SK-N-MC (cell line): ENCODE measurements around the gene ELN.
A peak's percentile ranks its signal among the peaks of the same experiment; 100 is the strongest.
"Not testable (repeated sequence)": the region's sequence is repeated elsewhere in the genome, so short reads cannot be mapped to it uniquely, and the experiment has no call there.

ENCODE experiments used
- DNase-seq: peaks from one replicate; pipeline ENCODE4 v3.0.0-alpha.2; 2011; ENCODE audit warnings: low read depth, low spot score
- H3K27ac ChIP-seq: fragments of 200-600 bp; sonication (generic); 2 replicates; pipeline ENCODE4 v1.5.1; 2016; ENCODE audit warnings: mixed run types
- H3K36me3 ChIP-seq: fragments of 200-600 bp; sonication (generic); 2 replicates; pipeline ENCODE4 v1.6.1; 2017; ENCODE audit warnings: antibody characterized with exemption, low read length, mixed read lengths; ENCODE audit not compliant: insufficient read depth
- H3K4me3 ChIP-seq: fragments of 200-600 bp; sonication (generic); 2 replicates; pipeline ENCODE4 v1.5.1; 2016
- H3K9ac ChIP-seq: fragments of 200-600 bp; sonication (generic); 2 replicates; pipeline ENCODE4 v1.8.0; 2017; ENCODE audit warnings: mixed run types, mixed read lengths; ENCODE audit not compliant: insufficient read length
- H3K9me3 ChIP-seq: fragments of 200-600 bp; sonication (generic); 2 replicates; pipeline ENCODE4 v1.6.1; 2017; ENCODE audit warnings: low read depth, mild to moderate bottlenecking, antibody characterized with exemption, low read length, moderate library complexity, mixed read lengths
- EZH2 ChIP-seq: fragments of 200-600 bp; sonication (generic); IDR thresholded peaks from one replicate; pipeline ENCODE4 v1.6.1; 2017; ENCODE audit warnings: antibody characterized with exemption
- FOXP2 ChIP-seq: optimal IDR thresholded peaks from 2 replicates; pipeline ENCODE3; 2011; ENCODE audit warnings: mild to moderate bottlenecking, moderate library complexity; ENCODE audit not compliant: insufficient read depth; ENCODE audit errors: extremely low read length, control extremely low read depth
- POLR2AphosphoS5 ChIP-seq: IDR thresholded peaks from 2 replicates; pipeline ENCODE4 v1.6.1; 2012; ENCODE audit warnings: mild to moderate bottlenecking, low read depth, low read length, borderline replicate concordance

ELN gene

GRCh38 chr7:74027683-74028320 is at the start of gene ELN:
ELN (plus strand) TSS chr7:74028173; CDS start chr7:74028188, 15 bp downstream.
- no peaks in the 10 kb centered on the region for H3K36me3 ChIP-seq
- TF ChIP-seq EZH2 = no peak
- TF ChIP-seq POLR2AphosphoS5 = no peak
- TF ChIP-seq FOXP2 = no peak
- H3K9me3 ChIP-seq = no peaks in the 10 kb centered on the region
- no peak for DNase-seq
- peak within 1 kb of the TSS; percentile 70 for H3K4me3 ChIP-seq
- H3K9ac ChIP-seq = peak within 1 kb of the TSS; percentile 33
- H3K27ac ChIP-seq = 0 out of 2 replicates have a peak within 1 kb of the TSS, but pooled peaks have one; percentile 54

- H3K27ac ChIP-seq = no peak overlapping the region
- DNase-seq = no peak
- H3K9ac ChIP-seq = no peak overlapping the region
- H3K36me3 ChIP-seq = no peaks in the 10 kb centered on the region
- TF ChIP-seq POLR2AphosphoS5 = no peak
- TF ChIP-seq FOXP2 = no peak
- no peak for TF ChIP-seq EZH2
- H3K9me3 ChIP-seq = no peaks in the 10 kb centered on the region
- H3K4me3 ChIP-seq = no peak overlapping the region
Observed at GRCh38 chr7:73978661-73979563, 49.1 kb upstream of the ELN start.

GRCh38 chr7:73979656-73980055 is 48.3 kb upstream of the ELN start:
- H3K9me3 ChIP-seq, H3K9ac ChIP-seq, DNase-seq, H3K4me3 ChIP-seq, H3K36me3 ChIP-seq, H3K27ac ChIP-seq: not testable (repeated sequence)

- Histone ChIP-seq H3K9me3 (no peaks in the 10 kb centered on the region), H3K27ac (no peak overlapping the region), H3K4me3 (no peak overlapping the region), H3K36me3 (no peaks in the 10 kb centered on the region), H3K9ac (no peak overlapping the region)
- TF ChIP-seq POLR2AphosphoS5 (no peak), EZH2 (no peak), FOXP2 (no peak)
- DNase-seq = no peak
Observed at GRCh38 chr7:73980206-73980605, 47.8 kb upstream of the ELN start.

- no peak overlapping the region for H3K27ac ChIP-seq
- no peak overlapping the region for H3K4me3 ChIP-seq
- no peaks in the 10 kb centered on the region for H3K36me3 ChIP-seq
- DNase-seq = no peak
- H3K9me3 ChIP-seq = no peaks in the 10 kb centered on the region
- H3K9ac ChIP-seq = no peak overlapping the region
- TF ChIP-seq EZH2 (no peak), FOXP2 (no peak), POLR2AphosphoS5 (no peak)
Observed at GRCh38 chr7:73981933-73982332, 46.0 kb upstream of the ELN start.

GRCh38 chr7:73983437-73984164 is 44.4 kb upstream of the ELN start:
- H3K27ac ChIP-seq = no peak overlapping the region
- TF ChIP-seq EZH2 = no peak
- TF ChIP-seq FOXP2 = no peak
- TF ChIP-seq POLR2AphosphoS5 = no peak
- no peaks in the 10 kb centered on the region for H3K9me3 ChIP-seq
- no peak overlapping the region for H3K9ac ChIP-seq
- no peaks in the 10 kb centered on the region for H3K36me3 ChIP-seq
- H3K4me3 ChIP-seq = no peak overlapping the region
- DNase-seq = no peak

GRCh38 chr7:73984481-73985205 is 43.3 kb upstream of the ELN start:
- no peak for DNase-seq
- Histone ChIP-seq H3K9ac (no peak overlapping the region), H3K4me3 (no peak overlapping the region), H3K36me3 (no peaks in the 10 kb centered on the region), H3K9me3 (no peaks in the 10 kb centered on the region), H3K27ac (no peak overlapping the region)
- TF ChIP-seq POLR2AphosphoS5 (no peak), FOXP2 (no peak), EZH2 (no peak)

GRCh38 chr7:73985737-73986141 is 42.2 kb upstream of the ELN start:
- H3K27ac ChIP-seq = no peak overlapping the region
- no peak overlapping the region for H3K9ac ChIP-seq
- TF ChIP-seq FOXP2 = no peak
- TF ChIP-seq POLR2AphosphoS5 = no peak
- TF ChIP-seq EZH2 = no peak
- H3K9me3 ChIP-seq = no peaks in the 10 kb centered on the region
- H3K4me3 ChIP-seq = no peak overlapping the region
- DNase-seq = no peak
- H3K36me3 ChIP-seq = no peaks in the 10 kb centered on the region
